Measurements from ENCODE around the gene ADCK2.
"Not testable (repeated sequence)": the region's sequence is repeated elsewhere in the genome, so short reads cannot be mapped to it uniquely, and the experiment has no call there.

ADCK2 gene

DNA sequence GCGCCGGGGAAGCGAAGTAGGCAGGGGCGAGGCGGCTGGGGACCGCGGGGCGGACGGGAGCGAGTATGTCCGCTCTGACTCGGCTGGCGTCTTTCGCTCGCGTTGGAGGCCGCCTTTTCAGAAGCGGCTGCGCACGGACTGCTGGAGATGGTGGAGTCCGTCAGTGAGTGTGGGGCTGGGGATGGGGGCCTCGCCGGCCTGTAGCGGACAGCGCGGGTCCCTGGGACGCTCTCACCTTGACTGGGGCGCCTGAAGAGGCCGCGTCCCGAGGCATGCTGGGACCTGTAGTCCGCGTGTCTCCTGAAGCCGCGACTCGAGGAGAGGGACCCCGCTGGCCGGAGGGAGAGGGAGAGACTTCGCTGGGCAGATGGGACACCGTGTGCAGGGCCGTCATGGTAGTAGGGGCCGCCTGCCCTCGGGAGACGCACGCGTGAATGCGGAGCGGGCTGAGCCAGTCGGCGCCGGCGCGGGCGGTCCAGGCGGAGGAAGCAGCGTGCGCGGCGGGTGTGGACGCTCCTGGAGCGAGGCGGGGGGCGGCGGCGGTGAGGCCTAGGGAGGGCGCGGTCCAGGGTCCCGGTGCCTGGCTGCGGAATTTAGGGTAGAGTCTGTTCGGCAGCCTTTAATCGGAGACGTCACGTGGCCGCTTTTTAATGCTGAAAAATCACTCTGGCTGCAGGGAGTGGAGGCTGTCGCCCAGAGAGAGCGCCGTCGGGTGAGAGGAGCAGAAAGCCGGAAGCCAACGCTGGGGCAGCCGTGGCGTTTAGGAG is 24.1 kb downstream of the ADCK2 start, which contains the start of gene NDUFB2:
Gene NDUFB2, plus strand, starts transcription at position 29 of the 767 bp plus-strand sequence. Its CDS starts 37 bp downstream, at position 66.
- DNase-seq, result peak; percentile 73 to 74

DNA sequence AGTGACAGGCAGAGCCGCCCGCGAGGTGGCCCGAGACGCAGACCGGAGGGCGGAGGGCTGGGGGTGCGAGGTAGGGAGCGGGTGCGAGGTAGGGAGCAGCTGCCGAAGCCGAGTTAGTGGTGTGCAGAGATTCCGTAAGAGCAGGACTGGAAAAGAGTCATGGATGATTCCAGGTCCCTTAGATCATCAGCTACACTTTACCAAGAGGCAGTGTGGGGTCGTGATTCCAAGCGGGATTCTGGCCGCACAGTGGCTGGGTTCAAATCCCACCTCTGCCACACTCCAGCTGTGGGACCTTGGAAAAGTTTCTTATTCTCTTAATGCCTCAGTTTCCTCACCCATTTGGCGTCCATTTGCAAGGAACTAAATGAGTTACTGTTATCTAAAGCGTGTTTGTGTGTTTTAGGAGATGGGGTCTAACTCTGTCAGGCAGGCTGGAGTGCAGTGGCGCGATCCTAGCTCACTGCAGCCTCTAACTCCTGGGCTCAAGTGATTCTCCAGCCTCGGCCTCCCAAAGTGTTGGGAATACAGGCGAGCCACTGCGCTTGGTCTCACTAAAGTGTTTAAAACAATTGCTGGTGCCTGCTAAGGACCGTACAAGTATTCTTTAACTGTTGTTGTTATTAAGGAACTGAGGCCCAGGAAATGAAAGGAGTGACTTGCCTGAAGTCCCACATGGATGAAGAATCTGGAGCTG is 24.9 kb downstream of the ADCK2 start:
- DNase-seq, result no peak

DNA sequence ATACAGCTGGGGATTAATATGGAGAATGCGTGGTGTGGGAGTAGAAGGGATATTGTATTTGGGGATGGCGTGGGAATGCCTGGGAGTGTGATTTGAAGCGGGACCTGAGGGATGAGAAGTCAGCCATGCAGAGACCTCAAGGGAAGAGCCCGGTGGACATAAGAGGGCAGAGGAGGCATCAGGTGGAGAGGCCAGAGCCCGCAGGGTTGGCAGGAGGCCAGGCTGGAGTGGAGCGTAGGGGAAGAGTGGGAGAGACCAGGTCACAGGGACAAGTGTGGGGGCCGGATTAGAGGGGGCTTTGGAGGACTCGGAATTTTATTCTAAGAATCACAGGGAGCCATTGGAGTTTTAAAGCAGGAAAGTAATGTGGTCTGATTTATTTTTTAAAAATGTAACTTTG is 25.7 kb downstream of the ADCK2 start:
- DNase-seq, result no peak

DNA sequence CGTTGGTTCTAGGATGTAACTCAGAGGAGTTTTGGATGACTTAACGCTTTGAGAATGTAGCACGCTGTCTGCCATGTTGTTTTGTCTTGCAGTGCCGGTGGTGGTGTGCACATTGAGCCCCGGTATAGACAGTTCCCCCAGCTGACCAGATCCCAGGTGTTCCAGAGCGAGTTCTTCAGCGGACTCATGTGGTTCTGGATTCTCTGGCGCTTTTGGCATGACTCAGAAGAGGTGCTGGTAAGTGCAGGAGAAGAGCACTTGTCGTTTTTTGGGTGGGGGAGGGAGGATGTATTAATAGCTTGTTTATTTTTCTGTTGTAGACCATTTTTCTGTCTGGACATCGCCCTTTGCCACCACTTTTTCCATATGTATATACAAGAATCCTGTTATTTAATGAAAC is 30.0 kb downstream of the ADCK2 start:
- no peak for DNase-seq

DNA sequence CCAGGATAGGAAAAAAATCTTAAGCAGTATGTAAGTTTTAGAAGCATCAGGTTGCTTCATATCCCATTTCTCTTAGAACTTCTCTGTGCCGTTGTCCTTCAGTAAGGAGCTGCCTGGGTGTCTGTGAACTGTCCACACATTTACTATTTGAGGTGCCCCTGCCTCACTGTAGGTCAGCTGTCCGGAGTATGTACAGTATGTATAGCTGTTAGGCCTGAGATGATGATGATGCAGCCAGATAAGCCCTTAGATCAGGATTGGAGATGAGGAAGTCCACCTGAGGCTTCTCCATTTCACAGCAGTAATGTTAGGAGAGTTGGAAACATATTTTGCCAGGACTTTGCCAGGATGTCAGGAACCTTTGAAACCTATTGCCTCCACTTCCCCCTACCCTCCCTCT is 31.5 kb downstream of the ADCK2 start:
- DNase-seq, result no peak

DNA sequence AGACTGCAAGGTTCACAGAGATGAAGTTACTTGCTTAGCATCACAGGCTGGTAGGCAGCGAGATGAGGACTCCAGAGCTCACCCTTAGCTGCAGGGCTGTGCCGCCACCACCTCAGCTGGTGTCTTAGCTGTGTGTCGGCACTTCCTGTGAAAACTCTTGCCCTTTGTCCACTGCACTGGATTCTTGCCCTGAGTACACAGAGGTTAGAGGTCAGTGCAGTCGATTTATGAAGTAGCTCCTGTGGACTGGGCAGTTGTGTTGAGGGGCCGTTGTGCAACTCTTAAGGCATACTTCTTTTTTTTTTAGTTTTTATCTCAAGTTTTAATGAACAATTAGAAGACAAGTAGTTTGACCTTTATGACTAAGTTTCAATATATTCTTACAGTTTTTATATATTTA is 34.4 kb downstream of the ADCK2 start:
- no peak for DNase-seq

DNA sequence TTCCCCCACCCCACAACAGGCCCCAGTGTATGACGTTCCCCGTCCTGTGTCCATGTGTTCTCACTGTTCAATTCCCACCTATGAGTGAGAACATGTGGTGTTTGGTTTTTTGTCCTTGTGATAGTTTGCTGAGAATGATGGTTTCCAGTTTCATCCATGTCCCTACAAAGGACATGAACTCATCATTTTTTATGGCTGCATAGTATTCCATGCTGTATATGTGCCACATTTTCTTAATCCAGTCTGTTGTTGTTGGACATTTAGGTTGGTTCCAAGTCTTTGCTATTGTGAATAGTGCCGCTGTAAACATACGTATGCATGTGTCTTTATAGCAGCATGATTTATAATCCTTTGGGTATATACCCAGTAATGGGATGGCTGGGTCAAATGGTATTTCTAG is 36.0 kb downstream of the ADCK2 start:
- DNase-seq, result not testable (repeated sequence)

DNA sequence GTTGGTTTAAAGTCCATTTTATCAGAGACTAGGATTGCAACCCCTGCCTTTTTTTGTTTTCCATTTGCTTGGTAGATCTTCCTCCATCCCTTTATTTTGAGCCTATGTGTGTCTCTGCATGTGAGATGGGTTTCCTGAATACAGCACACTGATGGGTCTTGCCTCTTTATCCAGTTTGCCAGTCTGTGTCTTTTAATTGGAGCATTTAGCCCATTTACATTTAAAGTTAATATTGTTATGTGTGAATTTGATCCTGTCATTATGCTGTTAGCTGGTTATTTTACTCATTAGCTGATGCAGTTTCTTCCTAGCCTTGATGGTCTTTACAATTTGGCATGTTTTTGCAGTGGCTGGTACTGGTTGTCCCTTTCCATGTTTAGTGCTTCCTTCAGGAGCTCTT is 39.6 kb downstream of the ADCK2 start:
- not testable (repeated sequence) for DNase-seq

DNA sequence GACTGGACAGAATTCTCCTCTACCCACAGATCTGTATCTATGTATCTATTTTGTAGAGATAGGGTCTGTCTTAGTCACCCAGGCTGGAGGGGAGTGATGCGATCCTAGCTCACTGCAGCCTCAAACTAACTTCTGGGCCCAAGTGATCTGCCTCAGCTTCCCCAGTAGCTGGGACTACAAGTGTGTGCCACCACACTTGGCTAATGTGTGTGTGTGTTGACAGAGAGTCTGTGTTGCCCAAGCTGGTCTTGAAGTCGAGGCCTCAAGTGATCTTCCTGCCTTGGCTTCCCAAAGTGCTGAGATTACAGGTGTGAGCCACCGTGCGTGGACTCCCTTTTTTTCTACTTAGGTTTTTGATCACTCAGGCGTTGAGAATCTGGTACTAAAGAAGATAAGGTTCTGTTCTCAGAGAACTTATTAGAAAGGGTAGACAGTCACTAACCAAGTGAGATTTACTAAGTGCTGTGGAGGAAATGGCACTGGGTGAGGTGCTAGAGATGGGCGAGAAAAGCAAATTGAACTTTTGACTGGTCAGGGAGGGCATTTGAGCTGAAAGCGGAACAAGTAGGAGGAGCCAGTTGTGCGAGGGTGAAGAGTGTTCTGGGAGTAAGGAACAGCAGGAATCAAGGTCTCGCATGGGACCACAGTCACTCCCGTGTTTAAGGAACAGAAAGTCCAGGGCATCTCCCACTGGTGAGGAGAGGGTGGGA is 41.7 kb downstream of the ADCK2 start:
- DNase-seq, result no peak

DNA sequence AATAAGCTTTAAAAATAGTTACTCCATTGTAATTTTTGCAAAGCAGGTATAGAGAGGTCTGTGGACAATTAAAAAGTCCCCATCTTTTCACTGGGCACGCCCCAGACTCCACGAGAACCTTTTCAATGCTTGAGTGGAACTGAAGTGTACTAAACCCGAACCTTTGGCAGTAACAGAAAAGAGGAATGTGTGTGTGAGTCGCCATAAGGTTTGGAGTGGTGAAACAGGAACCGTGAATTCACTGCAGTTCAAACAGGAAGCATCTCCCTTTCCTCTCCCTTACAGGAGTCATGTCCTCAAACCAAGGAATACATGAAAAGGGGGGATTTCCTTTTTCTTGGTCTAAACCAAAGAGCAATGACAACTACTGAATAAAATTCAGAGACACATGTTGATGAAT is 47.0 kb downstream of the ADCK2 start:
- DNase-seq, result no peak

DNA sequence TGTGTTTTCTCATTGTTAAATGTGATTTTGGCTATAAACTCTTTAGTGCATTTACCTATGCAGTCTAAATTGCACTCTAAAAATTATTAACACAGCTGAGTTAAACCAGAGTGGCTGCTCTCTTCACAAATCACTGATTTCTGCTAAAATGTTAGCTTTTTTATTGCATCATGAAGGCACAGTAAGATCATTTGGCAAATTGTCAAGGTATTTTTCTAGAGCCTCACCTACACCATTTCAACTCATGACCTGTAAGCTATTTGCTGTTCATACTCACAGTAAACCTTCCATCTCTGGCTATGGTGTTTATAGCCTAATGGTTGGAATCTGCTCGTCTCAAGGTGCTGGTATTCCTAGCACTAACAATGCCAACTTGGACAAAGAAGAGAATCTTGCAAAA is 49.5 kb downstream of the ADCK2 start:
- DNase-seq, result no peak

DNA sequence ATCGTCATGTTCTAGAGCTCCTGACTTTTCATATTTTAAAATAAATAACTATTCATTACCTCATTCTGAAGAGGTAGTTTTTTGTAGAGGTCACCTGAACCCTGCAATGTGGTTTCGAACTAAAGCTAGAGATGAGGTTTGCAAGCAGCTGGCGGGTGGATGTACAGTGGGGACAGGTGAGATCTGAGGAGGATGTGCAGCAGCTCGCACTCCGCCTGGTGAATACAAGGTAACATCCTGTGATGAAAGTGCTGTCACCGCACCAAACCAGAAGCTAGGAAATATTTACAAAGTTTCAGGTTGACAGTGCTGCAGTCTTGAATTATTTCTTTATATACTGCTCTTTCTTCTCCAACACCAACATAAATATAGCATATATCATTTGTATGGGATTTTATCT is 50.3 kb downstream of the ADCK2 start:
- peak; percentile 12 to 33 for DNase-seq

DNA sequence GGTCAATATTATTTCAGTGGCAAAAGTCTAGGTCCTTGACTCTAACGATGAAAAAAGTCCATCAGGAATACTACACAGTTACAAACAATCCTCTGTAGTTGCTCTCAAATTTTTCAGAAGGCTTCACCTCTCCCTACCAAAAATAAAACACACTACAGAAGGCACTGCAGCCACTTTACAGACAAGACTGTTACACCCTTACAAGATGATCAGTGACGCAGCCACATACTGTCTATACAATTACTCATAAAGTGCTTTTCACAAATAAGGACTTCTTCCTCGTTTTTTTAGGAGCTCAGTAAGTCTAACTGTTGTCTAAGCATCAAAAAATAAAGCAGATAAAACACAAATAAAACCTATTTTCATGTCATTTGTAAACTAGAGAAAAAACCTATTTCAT is 50.8 kb downstream of the ADCK2 start:
- DNase-seq, result no peak

DNA sequence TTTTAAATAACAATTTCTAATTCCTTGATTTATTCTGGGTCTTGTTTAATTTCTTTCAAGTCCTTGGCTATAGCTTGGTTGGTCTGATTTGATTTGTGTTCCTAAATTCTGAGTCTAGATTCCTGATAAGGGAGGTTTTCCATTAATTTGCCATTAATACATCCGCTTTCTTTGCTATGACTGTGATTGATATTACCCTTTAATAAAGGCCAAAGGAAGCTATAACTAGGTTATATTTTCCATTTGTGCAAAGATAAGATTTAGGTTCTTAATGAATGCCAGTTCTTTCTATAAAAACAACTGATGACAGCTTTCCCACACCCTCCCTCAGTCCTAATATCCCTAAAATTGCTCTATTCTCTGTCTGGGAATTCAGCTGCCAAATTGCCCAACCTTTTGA is 52.0 kb downstream of the ADCK2 start:
- no peak for DNase-seq

DNA sequence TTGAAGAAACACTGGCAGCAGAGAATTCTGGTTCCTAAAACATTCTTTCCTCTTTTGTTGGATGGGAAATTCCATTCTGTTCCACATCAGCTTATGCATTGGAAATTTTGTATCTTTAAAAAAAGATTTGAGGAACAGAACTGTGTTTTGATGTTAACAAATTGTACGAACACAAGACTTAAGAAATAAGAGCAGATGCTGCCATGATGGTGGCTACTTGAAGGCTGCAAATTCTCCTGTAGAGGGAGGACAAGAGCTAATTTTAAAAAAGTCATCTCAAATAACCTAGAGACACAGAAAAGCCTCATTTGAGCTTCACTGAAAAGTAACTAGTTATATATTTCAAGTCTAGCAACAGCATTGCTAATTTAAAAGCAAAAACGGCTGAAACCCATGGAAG is 53.5 kb downstream of the ADCK2 start:
- no peak for DNase-seq

DNA sequence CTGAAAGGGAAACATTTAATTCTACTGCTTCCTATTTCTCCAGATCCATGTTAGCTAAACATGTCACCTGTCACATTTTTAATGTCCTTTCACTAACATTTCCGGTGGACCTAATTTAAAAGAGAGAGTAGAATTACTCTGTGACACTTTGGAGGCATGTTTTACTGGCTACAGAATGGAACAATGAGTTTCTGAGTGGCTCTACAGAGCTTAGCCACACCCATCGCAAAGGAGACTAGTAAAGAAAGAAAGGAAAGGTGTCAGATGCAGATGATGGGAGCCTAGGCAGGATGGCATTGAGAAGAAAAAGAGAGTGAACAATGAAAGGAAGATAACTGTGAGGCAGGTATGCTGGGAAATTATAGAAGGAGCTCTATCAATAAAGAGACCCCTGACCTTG is 59.7 kb downstream of the ADCK2 start:
- no peak for DNase-seq

DNA sequence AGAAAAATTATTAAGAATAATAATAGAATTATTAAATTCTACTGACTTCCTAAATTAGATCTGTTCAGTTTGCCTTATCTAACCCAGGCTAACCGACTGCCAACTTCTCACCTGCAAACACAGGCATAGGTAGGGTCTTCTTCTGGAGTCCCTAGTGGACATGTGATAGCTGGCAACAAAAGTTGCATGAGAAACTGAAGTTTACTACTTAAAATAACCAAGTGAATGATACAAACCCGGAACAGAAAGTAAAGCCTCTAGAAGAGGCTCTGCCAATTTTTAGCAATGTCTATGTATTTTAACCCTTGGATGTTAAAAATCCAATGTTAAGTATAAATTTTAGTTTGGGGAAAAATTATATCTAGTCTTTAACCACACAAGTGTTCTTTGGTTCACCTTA is 61.4 kb downstream of the ADCK2 start:
- no peak for DNase-seq

DNA sequence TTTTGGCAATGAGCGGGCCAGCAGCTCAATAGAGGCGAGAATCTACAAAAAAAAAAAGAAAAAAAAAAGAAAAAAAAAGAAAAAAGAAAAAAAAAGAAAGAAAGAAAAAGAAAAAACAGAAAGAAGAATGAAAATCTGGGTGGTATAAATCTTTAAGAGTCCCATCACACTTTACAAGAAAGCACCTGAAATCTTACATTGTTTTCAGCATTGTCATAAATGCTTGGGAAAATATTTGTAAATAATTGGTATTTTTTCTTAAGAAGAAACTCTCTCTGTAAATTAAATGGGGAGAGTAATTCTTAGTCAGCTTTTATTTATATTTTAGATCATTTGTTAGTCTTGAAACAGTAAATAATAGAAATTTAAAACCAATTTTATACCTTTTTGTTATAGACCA is 62.0 kb downstream of the ADCK2 start:
- no peak for DNase-seq

DNA sequence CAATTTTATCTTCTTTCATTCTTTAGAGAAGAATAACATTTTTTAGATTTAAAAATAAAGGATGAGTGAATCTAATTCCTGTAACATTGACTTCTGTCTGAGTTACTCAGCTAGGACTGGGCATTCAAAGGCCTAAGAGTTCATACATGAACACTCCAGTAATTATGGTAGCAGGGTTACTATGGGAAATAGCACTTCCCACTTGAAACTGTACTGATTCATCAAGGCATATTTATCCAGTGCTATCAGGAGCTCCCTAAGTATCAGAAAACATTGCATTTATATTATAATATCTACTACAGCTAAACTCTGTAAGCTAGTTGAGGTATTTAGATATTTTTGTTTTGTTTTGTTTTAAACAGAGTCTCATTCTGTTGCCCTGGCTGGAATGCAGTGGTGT is 65.5 kb downstream of the ADCK2 start:
- DNase-seq, result no peak

DNA sequence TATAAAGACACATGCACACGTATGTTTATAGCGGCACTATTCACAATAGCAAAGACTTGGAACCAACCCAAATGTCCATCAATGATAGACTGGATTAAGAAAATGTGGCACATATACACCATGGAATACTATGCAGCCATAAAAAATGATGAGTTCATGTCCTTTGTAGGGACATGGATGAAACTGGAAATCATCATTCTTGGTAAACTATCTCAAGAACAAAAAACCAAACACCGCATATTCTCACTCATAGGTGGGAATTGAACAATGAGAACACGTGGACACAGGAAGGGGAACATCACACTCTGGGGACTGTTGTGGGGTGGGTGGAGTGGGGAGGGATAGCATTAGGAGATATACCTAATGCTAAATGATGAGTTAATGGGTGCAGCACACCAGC is 70.5 kb downstream of the ADCK2 start:
- not testable (repeated sequence) for DNase-seq

DNA sequence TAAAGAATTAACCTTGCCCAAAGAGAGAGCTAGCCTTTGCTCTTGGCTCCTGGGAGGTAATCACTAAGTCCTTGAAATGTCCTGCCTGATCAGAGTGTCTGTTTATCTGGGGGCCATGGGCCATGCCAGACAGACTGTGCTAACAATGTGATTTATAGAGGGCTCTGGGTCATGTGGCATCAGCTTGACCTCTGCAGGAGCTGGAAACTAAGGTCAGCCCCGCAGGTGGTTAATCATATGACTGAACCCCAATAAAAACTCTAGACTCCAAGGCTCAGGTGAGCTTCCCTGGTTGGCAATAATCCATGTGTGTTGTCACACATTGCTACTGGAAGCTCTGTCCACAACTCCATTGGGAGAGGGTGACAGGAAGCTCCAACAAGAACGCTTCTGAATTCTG is 71.3 kb downstream of the ADCK2 start:
- no peak for DNase-seq
